HG03196 (cell line): Measurements from ENCODE around the gene PTGFRN.
"Not testable (repeated sequence)": the region's sequence is repeated elsewhere in the genome, so short reads cannot be mapped to it uniquely, and the experiment has no call there.

Experiments used
- ATAC-seq: cut with Tn5 transposase; IDR thresholded peaks from one replicate; pipeline ENCODE4 v1.9.1; 2021; ENCODE audit not compliant: unreplicated experiment

The PTGFRN gene

GRCh38 chr1:116916002-116916401 lies 6.3 kb downstream of the PTGFRN start:
- no peak for ATAC-seq

- ATAC-seq, result no peak
These were observed 7.1 kb downstream of the PTGFRN start for GRCh38 chr1:116916533-116917445.

DNA sequence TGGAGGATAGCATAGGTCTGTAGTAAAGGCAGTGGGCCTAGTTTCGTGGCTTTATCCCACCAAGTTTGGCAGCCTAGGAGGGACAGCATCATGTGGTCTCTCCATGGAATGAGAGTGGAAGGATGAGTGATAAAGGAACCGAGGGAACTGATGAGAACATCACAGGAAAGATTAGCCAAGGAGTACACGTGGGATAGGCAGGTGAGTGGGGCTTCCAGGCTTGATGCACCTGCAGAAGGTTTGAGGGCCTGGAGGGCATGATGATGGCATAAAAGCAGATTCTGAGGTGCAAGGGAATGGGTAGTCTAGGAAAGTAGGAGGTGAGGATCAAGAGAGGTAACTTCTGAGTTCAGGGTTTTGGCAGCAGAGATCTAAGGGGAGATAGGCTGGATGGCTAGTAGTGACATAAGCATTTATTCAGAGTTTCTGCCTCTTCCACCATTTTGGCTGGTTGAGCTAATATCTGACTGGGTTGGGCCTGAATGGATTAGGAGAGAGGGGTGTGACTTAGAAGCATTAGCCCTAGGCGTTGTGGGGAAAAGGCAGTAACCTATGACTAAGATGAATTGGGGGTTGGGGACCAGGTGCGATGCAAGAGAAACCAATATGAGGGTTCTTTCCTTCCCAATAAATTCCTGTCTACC lies 9.1 kb downstream of the PTGFRN start:
- ATAC-seq, result no peak

GRCh38 chr1:116919802-116920201 lies 10.1 kb downstream of the PTGFRN start:
- no peak for ATAC-seq

DNA sequence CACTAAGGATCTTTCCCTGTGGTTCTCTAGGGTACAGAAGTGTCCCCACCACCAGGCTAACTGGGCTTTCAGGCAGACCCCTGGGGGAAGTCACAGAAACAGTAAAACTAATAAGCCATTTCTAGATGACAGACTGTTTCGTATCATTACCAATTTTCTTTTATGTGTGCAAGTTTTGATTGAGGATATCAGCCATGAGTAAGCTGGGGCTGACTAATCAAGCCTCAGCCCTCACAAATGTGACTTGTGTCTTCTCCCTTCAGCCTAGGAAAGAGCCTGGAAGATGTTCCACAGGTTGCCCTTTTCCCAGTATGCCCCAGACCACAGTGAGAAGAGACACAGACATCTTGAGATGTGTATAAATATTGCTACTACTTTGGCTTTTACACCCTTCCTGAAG lies 10.5 kb downstream of the PTGFRN start:
- no peak for ATAC-seq

DNA sequence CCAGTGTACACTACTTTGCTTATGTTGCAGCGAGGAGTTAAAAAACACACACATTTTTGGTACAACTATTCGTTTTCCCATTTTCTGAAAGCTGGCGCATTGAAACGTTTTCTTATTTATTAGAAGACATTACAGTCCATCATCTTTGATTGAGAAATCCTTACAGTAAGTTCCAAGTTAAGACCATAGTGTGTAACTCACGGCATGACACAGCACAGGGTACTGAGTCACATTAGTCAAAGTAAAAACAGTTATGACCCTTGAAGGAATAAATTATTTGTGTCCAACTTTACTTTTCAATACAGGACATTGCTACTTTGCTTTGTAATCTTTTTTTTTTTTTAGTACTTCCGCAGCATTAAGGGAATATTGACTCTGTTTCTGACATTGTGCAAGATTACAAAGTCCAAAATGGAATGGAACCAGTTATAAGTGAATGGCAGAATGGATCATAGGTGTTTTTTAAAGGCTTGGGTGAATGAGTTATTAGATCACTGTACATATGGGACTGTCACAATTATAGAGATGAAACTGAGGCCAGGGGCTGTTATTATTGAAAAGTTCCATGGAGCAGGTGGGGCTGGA lies 11.7 kb downstream of the PTGFRN start:
- ATAC-seq, result no peak

GRCh38 chr1:116921937-116922336 lies 12.2 kb downstream of the PTGFRN start:
- ATAC-seq, result no peak

GRCh38 chr1:116923421-116923820 lies 13.7 kb downstream of the PTGFRN start:
- no peak for ATAC-seq

- ATAC-seq, result no peak
These were observed 17.5 kb downstream of the PTGFRN start for GRCh38 chr1:116927049-116927798.

- ATAC-seq, result no peak
These were observed 20.4 kb downstream of the PTGFRN start for GRCh38 chr1:116929961-116930592.

DNA sequence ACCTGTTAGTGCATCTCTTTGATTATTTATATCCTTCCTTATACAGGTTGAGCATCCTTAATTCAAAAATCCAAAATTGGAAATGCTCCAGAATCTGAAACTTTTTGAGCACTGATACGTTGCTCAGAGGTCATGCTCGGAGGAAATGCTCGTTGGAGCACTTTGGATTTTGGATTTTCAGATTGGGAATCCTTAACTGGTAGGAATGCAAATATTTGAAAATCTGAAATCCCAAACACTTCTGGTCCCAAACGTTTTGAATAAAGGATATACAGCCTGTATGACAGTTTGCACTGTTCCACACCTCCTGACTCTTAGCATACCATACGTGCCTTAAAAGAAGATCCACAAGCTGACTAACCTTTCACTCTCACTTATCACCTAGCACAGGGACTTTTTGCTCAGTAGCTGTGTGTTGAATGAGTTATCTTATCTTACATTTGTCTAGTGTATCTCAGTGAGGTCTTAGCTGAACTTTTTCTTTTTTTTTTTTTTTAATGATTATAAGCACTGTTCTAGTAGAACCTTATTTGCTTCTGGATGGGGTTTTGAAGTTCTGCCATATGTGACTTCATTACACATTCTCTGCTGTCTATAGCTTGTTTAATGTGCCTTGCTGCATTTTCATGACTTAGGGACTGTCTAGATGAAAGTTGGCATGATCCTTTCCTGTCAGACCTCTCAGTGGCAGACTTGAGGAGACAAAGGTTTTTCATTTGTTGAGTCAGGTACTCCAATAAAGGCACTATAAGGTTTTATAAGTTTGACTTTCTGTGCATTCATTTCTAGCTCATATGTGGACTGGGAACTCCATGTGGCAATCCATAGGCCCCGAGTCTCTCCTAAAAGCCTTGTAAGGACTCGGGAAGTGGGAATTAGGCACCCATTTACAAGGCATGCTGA lies 21.6 kb downstream of the PTGFRN start:
- ATAC-seq, result no peak

DNA sequence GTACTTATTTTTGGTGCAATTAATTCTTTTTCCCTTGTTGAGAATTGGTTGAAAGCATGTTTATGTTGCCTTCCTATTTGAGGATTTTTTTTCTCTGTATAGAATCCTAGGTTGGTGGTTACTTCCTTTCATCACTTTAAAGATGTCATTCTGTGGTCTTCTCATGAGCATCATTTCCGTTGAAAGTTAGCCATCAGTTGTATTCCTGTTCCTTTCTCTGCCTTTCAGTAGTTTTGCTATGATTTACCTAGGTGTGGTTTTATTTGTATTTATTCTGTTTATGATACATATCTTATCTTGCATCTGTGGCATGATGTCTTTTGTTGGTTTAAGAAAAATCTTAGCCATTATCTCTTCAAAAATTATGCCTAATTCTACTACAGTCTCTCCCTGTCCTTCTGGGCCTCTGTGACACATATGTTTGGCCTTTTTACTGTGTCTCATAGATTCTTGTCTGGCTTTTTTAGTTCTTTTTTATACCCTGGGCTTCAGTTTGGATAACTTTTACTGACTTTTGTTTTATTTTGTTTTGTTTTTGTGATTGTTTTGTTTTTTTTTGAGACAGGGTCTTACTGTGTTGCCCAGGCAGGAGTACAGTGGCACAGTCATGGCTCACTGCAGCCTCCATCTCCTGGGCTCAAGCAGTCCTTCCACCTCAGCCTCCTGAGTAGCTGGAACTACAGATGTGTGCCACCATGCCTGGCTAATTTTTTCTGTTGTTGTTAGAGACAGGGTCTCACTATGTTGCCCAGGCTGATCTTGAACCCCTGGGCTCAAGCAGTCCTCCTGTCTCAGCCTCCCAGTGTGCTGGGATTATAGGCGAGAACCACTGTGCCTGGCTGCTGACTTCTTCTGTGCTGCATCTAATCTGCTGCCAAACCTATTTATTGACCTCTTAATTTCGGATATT lies 24.1 kb downstream of the PTGFRN start:
- ATAC-seq, result no peak

- ATAC-seq, result no peak
These were observed 25.0 kb downstream of the PTGFRN start for GRCh38 chr1:116934586-116935207.

- ATAC-seq, result no peak
These were observed 28.5 kb downstream of the PTGFRN start for GRCh38 chr1:116938216-116938615.

GRCh38 chr1:116939780-116940543 lies 30.2 kb downstream of the PTGFRN start:
- ATAC-seq, result not testable (repeated sequence)

GRCh38 chr1:116940814-116941599 lies 31.3 kb downstream of the PTGFRN start:
- ATAC-seq, result no peak

DNA sequence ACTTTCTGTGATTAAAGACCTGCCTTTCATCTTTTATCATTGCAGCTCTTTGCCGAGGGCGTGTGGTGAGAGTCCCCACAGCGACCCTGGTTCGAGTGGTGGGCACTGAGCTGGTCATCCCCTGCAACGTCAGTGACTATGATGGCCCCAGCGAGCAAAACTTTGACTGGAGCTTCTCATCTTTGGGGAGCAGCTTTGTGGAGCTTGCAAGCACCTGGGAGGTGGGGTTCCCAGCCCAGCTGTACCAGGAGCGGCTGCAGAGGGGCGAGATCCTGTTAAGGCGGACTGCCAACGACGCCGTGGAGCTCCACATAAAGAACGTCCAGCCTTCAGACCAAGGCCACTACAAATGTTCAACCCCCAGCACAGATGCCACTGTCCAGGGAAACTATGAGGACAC lies 32.0 kb downstream of the PTGFRN start:
- no peak for ATAC-seq
